Endothelial cell of umbilical vein (primary cell): ENCODE data around the gene RSF1.

Source experiments
- GATA2 ChIP-seq: IDR thresholded peaks from 2 replicates; pipeline ENCODE4 v1.7.0; 2011; ENCODE audit warnings: low read depth, mild to moderate bottlenecking, moderate library complexity, mixed read lengths, low read length; ENCODE audit not compliant: insufficient read length, insufficient read depth
- MYC ChIP-seq: IDR thresholded peaks from one replicate; pipeline ENCODE4 v1.6.1; 2011; ENCODE audit warnings: mild to moderate bottlenecking, low read depth, low read length
- POLR2A ChIP-seq: IDR thresholded peaks from 2 replicates; pipeline ENCODE4 v1.6.1; 2012; ENCODE audit warnings: low read depth, mild to moderate bottlenecking, control low read depth, low read length
- POLR2AphosphoS5 ChIP-seq: IDR thresholded peaks from 2 replicates; pipeline ENCODE4 v1.6.1; 2012; ENCODE audit warnings: low read depth, mild to moderate bottlenecking, control low read depth, low read length, moderate library complexity; ENCODE audit not compliant: insufficient read depth
- TF ChIP-seq, protein P1 (sequence below), 2 donors: IDR thresholded peaks; 1 replicate in 1 of 2; 2 replicates in 1 of 2; pipeline ENCODE4 v1.5.1; 2011; ENCODE audit warnings: low read length in 2 of 2, mild to moderate bottlenecking in 2 of 2, moderate library complexity in 2 of 2, control low read depth in 1 of 2, inconsistent platforms in 1 of 2, low read depth in 1 of 2; ENCODE audit not compliant: insufficient read depth in 1 of 2; ENCODE audit errors: extremely low read depth in 1 of 2

DNA sequence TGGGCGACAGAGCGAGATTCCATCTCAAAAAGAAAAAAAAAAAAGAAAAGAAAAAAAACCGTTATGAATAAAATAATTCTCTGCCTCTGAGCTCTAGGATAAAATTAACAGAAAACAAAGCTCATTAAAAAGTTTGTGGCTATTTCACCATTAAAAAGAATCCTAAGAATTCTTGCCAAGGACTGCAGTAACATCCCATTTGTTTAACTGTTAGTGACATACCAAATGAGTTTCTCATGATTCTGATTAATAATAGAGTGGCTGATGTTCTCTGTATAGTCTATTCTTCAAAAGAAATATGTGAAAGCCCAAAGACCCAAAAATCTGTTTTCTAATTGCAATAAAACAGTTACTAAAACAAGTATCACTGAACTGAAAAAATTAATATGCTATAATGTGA is 202.6 kb downstream of the RSF1 start:
- TF ChIP-seq MYC (no peak), POLR2A (no peak), POLR2AphosphoS5 (no peak), GATA2 (no peak)
- TF ChIP-seq, protein P1, sequence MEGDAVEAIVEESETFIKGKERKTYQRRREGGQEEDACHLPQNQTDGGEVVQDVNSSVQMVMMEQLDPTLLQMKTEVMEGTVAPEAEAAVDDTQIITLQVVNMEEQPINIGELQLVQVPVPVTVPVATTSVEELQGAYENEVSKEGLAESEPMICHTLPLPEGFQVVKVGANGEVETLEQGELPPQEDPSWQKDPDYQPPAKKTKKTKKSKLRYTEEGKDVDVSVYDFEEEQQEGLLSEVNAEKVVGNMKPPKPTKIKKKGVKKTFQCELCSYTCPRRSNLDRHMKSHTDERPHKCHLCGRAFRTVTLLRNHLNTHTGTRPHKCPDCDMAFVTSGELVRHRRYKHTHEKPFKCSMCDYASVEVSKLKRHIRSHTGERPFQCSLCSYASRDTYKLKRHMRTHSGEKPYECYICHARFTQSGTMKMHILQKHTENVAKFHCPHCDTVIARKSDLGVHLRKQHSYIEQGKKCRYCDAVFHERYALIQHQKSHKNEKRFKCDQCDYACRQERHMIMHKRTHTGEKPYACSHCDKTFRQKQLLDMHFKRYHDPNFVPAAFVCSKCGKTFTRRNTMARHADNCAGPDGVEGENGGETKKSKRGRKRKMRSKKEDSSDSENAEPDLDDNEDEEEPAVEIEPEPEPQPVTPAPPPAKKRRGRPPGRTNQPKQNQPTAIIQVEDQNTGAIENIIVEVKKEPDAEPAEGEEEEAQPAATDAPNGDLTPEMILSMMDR (IDR thresholded peaks at IDR 0.05; ENCODE audit: extremely low read depth in 1 of 2, insufficient read depth in 1 of 2, low read depth in 1 of 2, low read length in 2 of 2), result no peak
